ENCODE data around the gene PSME2.

The PSME2 gene

DNA sequence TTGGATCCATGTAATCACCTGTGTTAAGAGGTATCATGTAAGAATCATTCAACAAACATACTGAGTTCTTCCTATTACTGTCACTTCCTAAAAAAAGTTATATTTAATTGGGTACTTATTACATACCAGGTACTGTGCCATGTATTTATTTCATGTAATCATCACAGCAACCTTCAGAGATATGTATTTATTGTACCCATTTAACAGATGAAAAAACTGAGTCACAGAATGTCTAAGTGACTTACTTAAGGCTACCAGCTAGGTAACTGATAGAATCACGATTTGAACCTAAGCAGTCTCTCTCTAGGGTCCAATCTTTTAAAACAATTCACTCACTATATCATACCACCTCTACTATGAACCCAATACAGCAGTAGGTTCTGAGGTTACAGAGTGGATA, 2.0 kb downstream of the PSME2 start:
- Mint-ChIP-seq H3K36me3 (ENCODE audit: low read depth) (peaks cover 7% of the 10 kb centered on the region), H3K9me3 (no peaks in the 10 kb centered on the region), H3K27ac (peak overlapping the region in 1 of 3 experiments; percentile 45), H3K4me1 (peaks cover 25% of the 10 kb centered on the region), H3K27me3 (ENCODE audit: low read depth) (no peaks in the 10 kb centered on the region), H3K4me3 (peak overlapping the region; percentile 16 to 76 (median 47))
- TF ChIP-seq, protein P1, sequence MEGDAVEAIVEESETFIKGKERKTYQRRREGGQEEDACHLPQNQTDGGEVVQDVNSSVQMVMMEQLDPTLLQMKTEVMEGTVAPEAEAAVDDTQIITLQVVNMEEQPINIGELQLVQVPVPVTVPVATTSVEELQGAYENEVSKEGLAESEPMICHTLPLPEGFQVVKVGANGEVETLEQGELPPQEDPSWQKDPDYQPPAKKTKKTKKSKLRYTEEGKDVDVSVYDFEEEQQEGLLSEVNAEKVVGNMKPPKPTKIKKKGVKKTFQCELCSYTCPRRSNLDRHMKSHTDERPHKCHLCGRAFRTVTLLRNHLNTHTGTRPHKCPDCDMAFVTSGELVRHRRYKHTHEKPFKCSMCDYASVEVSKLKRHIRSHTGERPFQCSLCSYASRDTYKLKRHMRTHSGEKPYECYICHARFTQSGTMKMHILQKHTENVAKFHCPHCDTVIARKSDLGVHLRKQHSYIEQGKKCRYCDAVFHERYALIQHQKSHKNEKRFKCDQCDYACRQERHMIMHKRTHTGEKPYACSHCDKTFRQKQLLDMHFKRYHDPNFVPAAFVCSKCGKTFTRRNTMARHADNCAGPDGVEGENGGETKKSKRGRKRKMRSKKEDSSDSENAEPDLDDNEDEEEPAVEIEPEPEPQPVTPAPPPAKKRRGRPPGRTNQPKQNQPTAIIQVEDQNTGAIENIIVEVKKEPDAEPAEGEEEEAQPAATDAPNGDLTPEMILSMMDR (IDR thresholded peaks at IDR 0.05; ENCODE audit: unreplicated experiment in 3 of 3), result no peak

DNA sequence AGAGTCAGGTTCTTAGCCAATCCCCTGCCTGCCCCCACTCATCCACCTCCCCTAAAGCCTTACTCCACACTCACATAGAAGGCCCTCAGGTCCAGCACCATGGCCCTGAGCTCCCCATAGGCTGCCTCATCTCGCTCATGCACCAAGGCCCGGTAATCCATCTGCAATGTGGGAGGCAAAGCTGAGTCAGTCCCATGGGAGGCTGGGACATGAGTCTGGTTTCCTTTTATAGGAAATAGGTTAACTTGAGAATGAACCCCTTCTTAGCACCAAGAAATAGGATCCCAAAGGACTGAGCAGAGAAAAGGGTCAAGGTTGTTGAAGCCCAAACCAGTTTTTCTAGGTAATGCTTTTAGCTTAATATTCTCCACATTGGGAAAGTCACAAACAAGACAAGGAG, 2.9 kb downstream of the PSME2 start:
- Mint-ChIP-seq H3K36me3 (ENCODE audit: low read depth) (peaks cover 13% of the 10 kb centered on the region), H3K4me3 (peak overlapping the region; percentile 48 to 76 (median 68)), H3K9me3 (no peaks in the 10 kb centered on the region), H3K27ac (peak overlapping the region in 2 of 3 experiments; percentile 84 to 94), H3K4me1 (peaks cover 33% of the 10 kb centered on the region), H3K27me3 (ENCODE audit: low read depth) (peaks cover 3% of the 10 kb centered on the region)
- TF ChIP-seq, protein P1 (IDR thresholded peaks at IDR 0.05; ENCODE audit: unreplicated experiment in 3 of 3), result no peak

DNA sequence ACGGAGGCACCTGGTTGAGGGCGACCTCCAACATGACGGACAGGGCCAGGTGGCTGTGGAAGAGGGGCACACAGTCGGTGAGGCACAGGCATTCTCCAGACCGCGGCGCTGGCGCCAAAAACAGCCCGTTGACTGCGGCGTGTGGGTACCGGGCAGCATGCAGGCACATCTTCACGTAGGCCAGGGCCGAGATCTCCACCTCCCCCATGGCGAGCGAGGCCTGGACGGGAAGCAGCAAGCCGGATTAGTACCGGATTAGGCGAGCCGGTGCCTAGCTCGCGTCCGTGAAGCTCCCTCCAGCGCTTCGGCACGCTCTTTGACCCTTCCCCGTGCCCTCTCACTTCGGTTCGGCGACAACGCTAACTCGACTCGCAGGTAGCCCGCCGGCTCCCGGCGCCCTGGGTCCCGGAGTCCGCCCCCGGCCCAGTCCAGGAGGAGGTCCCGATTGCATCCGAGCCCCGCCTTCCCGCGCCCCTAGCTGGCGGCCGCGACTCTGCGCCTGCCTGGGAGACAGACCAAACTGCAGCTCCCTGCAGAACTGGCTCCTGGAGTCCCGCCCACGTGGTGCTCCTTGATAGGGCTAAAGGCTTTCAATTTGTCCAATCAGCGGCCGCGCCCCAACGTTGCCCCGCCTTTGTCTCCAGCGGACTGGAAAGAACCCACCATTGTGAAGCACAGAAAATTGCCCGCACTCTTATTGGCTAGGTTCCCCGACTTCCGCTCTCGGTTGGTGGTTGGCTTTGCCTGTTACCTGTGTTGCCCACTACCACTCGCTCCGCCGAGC, 5.1 kb downstream of the PSME2 start, which contains the start of gene EMC9:
EMC9 (minus strand) TSS at position 495 of the 784 bp plus-strand sequence; CDS start at position 208, 287 bp downstream.
- TF ChIP-seq, protein P1 (IDR thresholded peaks at IDR 0.05; ENCODE audit: unreplicated experiment in 3 of 3), result peak; percentile 50 to 57 (median 53)
- H3K9me3 Mint-ChIP-seq, result no peaks in the 10 kb centered on the region
- peak within 1 kb of the TSS; percentile 82 to 94 (median 94) for H3K27ac Mint-ChIP-seq
- peaks cover 24% of the 10 kb centered on the region for H3K36me3 Mint-ChIP-seq (ENCODE audit: low read depth)
- H3K27me3 Mint-ChIP-seq (ENCODE audit: low read depth), result peaks cover 3% of the 10 kb centered on the region
- H3K4me3 Mint-ChIP-seq, result peak within 1 kb of the TSS; percentile 86 to 98 (median 89)
- H3K4me1 Mint-ChIP-seq, result peaks cover 40% of the 10 kb centered on the region

- Mint-ChIP-seq H3K27me3 (ENCODE audit: low read depth) (peaks cover 3% of the 10 kb centered on the region), H3K9me3 (no peaks in the 10 kb centered on the region), H3K4me1 (peaks cover 35% of the 10 kb centered on the region), H3K4me3 (peak overlapping the region; percentile 86 to 98 (median 89)), H3K36me3 (ENCODE audit: low read depth) (peaks cover 24% of the 10 kb centered on the region), H3K27ac (peak overlapping the region; percentile 7 to 82 (median 17))
- TF ChIP-seq, protein P1 (IDR thresholded peaks at IDR 0.05; ENCODE audit: unreplicated experiment in 3 of 3), result no peak
Observed at GRCh38 chr14:24139272-24139934, 7.0 kb downstream of the PSME2 start.

GRCh38 chr14:24138396-24139271, 7.8 kb downstream of the PSME2 start:
- H3K4me3 Mint-ChIP-seq, result peak overlapping the region; percentile 86 to 98 (median 89)
- peak overlapping the region in 1 of 3 experiments; percentile 21 for H3K27ac Mint-ChIP-seq
- peaks cover 3% of the 10 kb centered on the region for H3K27me3 Mint-ChIP-seq (ENCODE audit: low read depth)
- H3K9me3 Mint-ChIP-seq, result no peaks in the 10 kb centered on the region
- H3K4me1 Mint-ChIP-seq, result peaks cover 35% of the 10 kb centered on the region
- TF ChIP-seq, protein P1 (IDR thresholded peaks at IDR 0.05; ENCODE audit: unreplicated experiment in 3 of 3), result no peak
- peaks cover 24% of the 10 kb centered on the region for H3K36me3 Mint-ChIP-seq (ENCODE audit: low read depth)
